Measurements from ENCODE around the gene OR2AG2. TPM values are rescaled to one million over a fixed set of nuclear protein-coding genes. Genes with fewer than 3 reads are reported as not detected.

OR2AG2 gene
- total and polyA plus RNA-seq, 9 of the 15 experiments (the other 6 are each of a cell fraction or from before 2014, with no cell fraction given): 0.15 to 0.91 (median 0.55) TPM

Other genes starting within 250 kb of the OR2AG2 start
Only the 7 nearest of the 16 such genes appear.
- 0.09 and 0.20 TPM in 2 replicates for gene DCHS1, start 116.2 kb downstream of the OR2AG2 start, total RNA-seq (2014; rRNA removed)
- 0.04 and 0.06 TPM in 2 replicates for gene DCHS1, start 116.2 kb downstream of the OR2AG2 start, total RNA-seq (2014; rRNA removed; fragmentation: Illumina TruSeq; extraction: Trizol)
- 0.14 and 0.19 TPM in 2 replicates for gene DCHS1, start 116.2 kb downstream of the OR2AG2 start, total RNA-seq (2015; rRNA removed; fragmentation: Illumina TruSeq; extraction: Trizol)
- gene DCHS1, start 116.2 kb downstream of the OR2AG2 start, total RNA-seq (2021): 0.45 and 0.49 TPM in 2 replicates
- 0.08 and 0.23 TPM in 2 replicates for gene DCHS1, start 116.2 kb downstream of the OR2AG2 start, polyA plus RNA-seq (2011; rRNA removed)
- 0.17 and 0.18 TPM in 2 replicates for gene DCHS1, start 116.2 kb downstream of the OR2AG2 start, polyA plus RNA-seq (2014; fragmentation: Illumina TruSeq; extraction: Trizol)
- gene DCHS1, start 116.2 kb downstream of the OR2AG2 start, polyA plus RNA-seq (2014; fragmentation: Nextera tagmentation; extraction: Ambion mirVana): not detected
- under 0.01 and 0.19 TPM in 2 replicates for gene DCHS1, start 116.2 kb downstream of the OR2AG2 start, polyA plus RNA-seq (2014; rRNA removed)
- gene MRPL17, start 88.6 kb downstream of the OR2AG2 start, total RNA-seq (2014; rRNA removed): 33.9 and 46.1 TPM in 2 replicates
- 27.6 and 36.7 TPM in 2 replicates for gene MRPL17, start 88.6 kb downstream of the OR2AG2 start, total RNA-seq (2014; rRNA removed; fragmentation: Illumina TruSeq; extraction: Trizol)
- gene MRPL17, start 88.6 kb downstream of the OR2AG2 start, total RNA-seq (2015; rRNA removed; fragmentation: Illumina TruSeq; extraction: Trizol): 43.3 and 47.4 TPM in 2 replicates
- gene MRPL17, start 88.6 kb downstream of the OR2AG2 start, total RNA-seq (2021): 46.2 and 52.6 TPM in 2 replicates
- 57.5 and 66.5 TPM in 2 replicates for gene MRPL17, start 88.6 kb downstream of the OR2AG2 start, polyA plus RNA-seq (2011; rRNA removed)
- 37.7 and 48.6 TPM in 2 replicates for gene MRPL17, start 88.6 kb downstream of the OR2AG2 start, polyA plus RNA-seq (2014; fragmentation: Illumina TruSeq; extraction: Trizol)
- gene MRPL17, start 88.6 kb downstream of the OR2AG2 start, polyA plus RNA-seq (2014; fragmentation: Nextera tagmentation; extraction: Ambion mirVana): 10 to 100 TPM; 78.9 to 81.6 TPM
- gene MRPL17, start 88.6 kb downstream of the OR2AG2 start, polyA plus RNA-seq (2014; rRNA removed): 43.9 and 48.0 TPM in 2 replicates
- gene OR2AG1, start 11.0 kb upstream of the OR2AG2 start, total RNA-seq (2014; rRNA removed): not detected in 2 replicates
- 0.03 TPM in 1 of 2 replicates, not detected in the other for gene OR2AG1, start 11.0 kb upstream of the OR2AG2 start, total RNA-seq (2014; rRNA removed; fragmentation: Illumina TruSeq; extraction: Trizol)
- gene OR2AG1, start 11.0 kb upstream of the OR2AG2 start, total RNA-seq (2015; rRNA removed; fragmentation: Illumina TruSeq; extraction: Trizol): not detected in 2 replicates
- not detected in 2 replicates for gene OR2AG1, start 11.0 kb upstream of the OR2AG2 start, total RNA-seq (2021)
- 0.03 and 0.06 TPM in 2 replicates for gene OR2AG1, start 11.0 kb upstream of the OR2AG2 start, polyA plus RNA-seq (2011; rRNA removed)
- not detected in 2 replicates for gene OR2AG1, start 11.0 kb upstream of the OR2AG2 start, polyA plus RNA-seq (2014; fragmentation: Illumina TruSeq; extraction: Trizol)
- under 1 TPM; 0.08 to 0.11 TPM for gene OR2AG1, start 11.0 kb upstream of the OR2AG2 start, polyA plus RNA-seq (2014; fragmentation: Nextera tagmentation; extraction: Ambion mirVana)
- gene OR2AG1, start 11.0 kb upstream of the OR2AG2 start, polyA plus RNA-seq (2014; rRNA removed): 0.05 TPM in 1 of 2 replicates, not detected in the other
- gene OR6A2, start 27.7 kb upstream of the OR2AG2 start, total RNA-seq (2014; rRNA removed): 0.41 and 0.50 TPM in 2 replicates
- 0.69 and 0.80 TPM in 2 replicates for gene OR6A2, start 27.7 kb upstream of the OR2AG2 start, total RNA-seq (2014; rRNA removed; fragmentation: Illumina TruSeq; extraction: Trizol)
- gene OR6A2, start 27.7 kb upstream of the OR2AG2 start, total RNA-seq (2015; rRNA removed; fragmentation: Illumina TruSeq; extraction: Trizol): 0.47 and 0.72 TPM in 2 replicates
- 0.34 and 0.35 TPM in 2 replicates for gene OR6A2, start 27.7 kb upstream of the OR2AG2 start, total RNA-seq (2021)
- gene OR6A2, start 27.7 kb upstream of the OR2AG2 start, polyA plus RNA-seq (2011; rRNA removed): 0.11 and 0.18 TPM in 2 replicates
- not detected in 2 replicates for gene OR6A2, start 27.7 kb upstream of the OR2AG2 start, polyA plus RNA-seq (2014; fragmentation: Illumina TruSeq; extraction: Trizol)
- gene OR6A2, start 27.7 kb upstream of the OR2AG2 start, polyA plus RNA-seq (2014; fragmentation: Nextera tagmentation; extraction: Ambion mirVana): under 1 TPM in 1 of 2 experiments, not detected in 1; 0.04 TPM
- gene OR6A2, start 27.7 kb upstream of the OR2AG2 start, polyA plus RNA-seq (2014; rRNA removed): 0.05 and 0.11 TPM in 2 replicates
- gene OR10A5, start 73.7 kb upstream of the OR2AG2 start, total RNA-seq (2014; rRNA removed): not detected in 2 replicates
- not detected in 2 replicates for gene OR10A5, start 73.7 kb upstream of the OR2AG2 start, total RNA-seq (2014; rRNA removed; fragmentation: Illumina TruSeq; extraction: Trizol)
- not detected in 2 replicates for gene OR10A5, start 73.7 kb upstream of the OR2AG2 start, total RNA-seq (2015; rRNA removed; fragmentation: Illumina TruSeq; extraction: Trizol)
- not detected in 2 replicates for gene OR10A5, start 73.7 kb upstream of the OR2AG2 start, total RNA-seq (2021)
- not detected in 2 replicates for gene OR10A5, start 73.7 kb upstream of the OR2AG2 start, polyA plus RNA-seq (2011; rRNA removed)
- gene OR10A5, start 73.7 kb upstream of the OR2AG2 start, polyA plus RNA-seq (2014; fragmentation: Illumina TruSeq; extraction: Trizol): not detected in 2 replicates
- gene OR10A5, start 73.7 kb upstream of the OR2AG2 start, polyA plus RNA-seq (2014; fragmentation: Nextera tagmentation; extraction: Ambion mirVana): under 1 TPM in 1 of 2 experiments, not detected in 1; 0.14 TPM
- gene OR10A5, start 73.7 kb upstream of the OR2AG2 start, polyA plus RNA-seq (2014; rRNA removed): not detected in 2 replicates
- not detected in 2 replicates for gene OR10A2, start 91.1 kb upstream of the OR2AG2 start, total RNA-seq (2014; rRNA removed)
- not detected in 2 replicates for gene OR10A2, start 91.1 kb upstream of the OR2AG2 start, total RNA-seq (2014; rRNA removed; fragmentation: Illumina TruSeq; extraction: Trizol)
- not detected in 2 replicates for gene OR10A2, start 91.1 kb upstream of the OR2AG2 start, total RNA-seq (2015; rRNA removed; fragmentation: Illumina TruSeq; extraction: Trizol)
- gene OR10A2, start 91.1 kb upstream of the OR2AG2 start, total RNA-seq (2021): not detected in 2 replicates
- not detected in 2 replicates for gene OR10A2, start 91.1 kb upstream of the OR2AG2 start, polyA plus RNA-seq (2011; rRNA removed)
- not detected in 2 replicates for gene OR10A2, start 91.1 kb upstream of the OR2AG2 start, polyA plus RNA-seq (2014; fragmentation: Illumina TruSeq; extraction: Trizol)
- gene OR10A2, start 91.1 kb upstream of the OR2AG2 start, polyA plus RNA-seq (2014; fragmentation: Nextera tagmentation; extraction: Ambion mirVana): under 1 TPM in 1 of 2 experiments, not detected in 1; 0.10 TPM
- gene OR10A2, start 91.1 kb upstream of the OR2AG2 start, polyA plus RNA-seq (2014; rRNA removed): not detected in 2 replicates
- gene OR10A4, start 104.6 kb upstream of the OR2AG2 start, total RNA-seq (2014; rRNA removed): not detected in 2 replicates
- not detected in 2 replicates for gene OR10A4, start 104.6 kb upstream of the OR2AG2 start, total RNA-seq (2014; rRNA removed; fragmentation: Illumina TruSeq; extraction: Trizol)
- not detected in 2 replicates for gene OR10A4, start 104.6 kb upstream of the OR2AG2 start, total RNA-seq (2015; rRNA removed; fragmentation: Illumina TruSeq; extraction: Trizol)
- not detected in 2 replicates for gene OR10A4, start 104.6 kb upstream of the OR2AG2 start, total RNA-seq (2021)
- not detected in 2 replicates for gene OR10A4, start 104.6 kb upstream of the OR2AG2 start, polyA plus RNA-seq (2011; rRNA removed)
- not detected in 2 replicates for gene OR10A4, start 104.6 kb upstream of the OR2AG2 start, polyA plus RNA-seq (2014; fragmentation: Illumina TruSeq; extraction: Trizol)
- not detected for gene OR10A4, start 104.6 kb upstream of the OR2AG2 start, polyA plus RNA-seq (2014; fragmentation: Nextera tagmentation; extraction: Ambion mirVana)
- gene OR10A4, start 104.6 kb upstream of the OR2AG2 start, polyA plus RNA-seq (2014; rRNA removed): not detected in 2 replicates

Data from K562 (cell line).